GM21528 (cell line): Measurements from ENCODE around the gene MICAL1.
"Not testable (repeated sequence)": the region's sequence is repeated elsewhere in the genome, so short reads cannot be mapped to it uniquely, and the experiment has no call there.

Source experiments
- ATAC-seq: cut with Tn5 transposase; IDR thresholded peaks from one replicate; pipeline ENCODE4 v1.9.1; 2021; ENCODE audit warnings: mild to moderate bottlenecking, moderate library complexity; ENCODE audit not compliant: unreplicated experiment, low FRiP score

The MICAL1 gene

GRCh38 chr6:109477184-109477583 is 21.6 kb upstream of the MICAL1 start:
- ATAC-seq: no peak

DNA sequence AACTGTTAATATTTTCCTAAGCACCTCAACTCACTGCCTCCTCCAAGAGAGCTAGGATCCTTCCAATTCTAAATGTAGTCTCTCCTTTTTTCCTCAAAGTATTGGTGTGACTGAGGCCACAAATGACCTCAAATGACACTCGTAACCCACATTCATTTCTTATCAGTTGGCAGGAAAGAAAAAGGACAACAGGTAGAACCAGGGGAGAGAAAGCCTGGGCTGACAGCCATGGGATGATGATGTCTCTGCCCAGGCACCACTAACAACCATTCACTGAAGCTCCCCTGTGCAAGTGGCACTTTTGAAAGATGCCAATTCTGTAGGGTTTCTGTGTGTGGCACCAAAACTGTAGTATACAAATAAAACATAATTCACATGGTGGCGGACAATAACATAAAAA is 20.1 kb upstream of the MICAL1 start:
- ATAC-seq: no peak

GRCh38 chr6:109474995-109475394 is 19.4 kb upstream of the MICAL1 start:
- ATAC-seq: no peak

GRCh38 chr6:109473120-109473519 is 17.5 kb upstream of the MICAL1 start:
- no peak for ATAC-seq

- peak; percentile 57 for ATAC-seq
Measured at GRCh38 chr6:109472132-109472995, 16.8 kb upstream of the MICAL1 start.

GRCh38 chr6:109471105-109471810 is 15.7 kb upstream of the MICAL1 start:
- ATAC-seq: no peak

- no peak for ATAC-seq
Measured at GRCh38 chr6:109469591-109470189, 14.1 kb upstream of the MICAL1 start.

GRCh38 chr6:109467696-109468095 is 12.1 kb upstream of the MICAL1 start:
- ATAC-seq: no peak

- ATAC-seq: no peak
Measured at GRCh38 chr6:109466212-109466923, 10.8 kb upstream of the MICAL1 start.

GRCh38 chr6:109465772-109466171 is 10.2 kb upstream of the MICAL1 start:
- no peak for ATAC-seq

DNA sequence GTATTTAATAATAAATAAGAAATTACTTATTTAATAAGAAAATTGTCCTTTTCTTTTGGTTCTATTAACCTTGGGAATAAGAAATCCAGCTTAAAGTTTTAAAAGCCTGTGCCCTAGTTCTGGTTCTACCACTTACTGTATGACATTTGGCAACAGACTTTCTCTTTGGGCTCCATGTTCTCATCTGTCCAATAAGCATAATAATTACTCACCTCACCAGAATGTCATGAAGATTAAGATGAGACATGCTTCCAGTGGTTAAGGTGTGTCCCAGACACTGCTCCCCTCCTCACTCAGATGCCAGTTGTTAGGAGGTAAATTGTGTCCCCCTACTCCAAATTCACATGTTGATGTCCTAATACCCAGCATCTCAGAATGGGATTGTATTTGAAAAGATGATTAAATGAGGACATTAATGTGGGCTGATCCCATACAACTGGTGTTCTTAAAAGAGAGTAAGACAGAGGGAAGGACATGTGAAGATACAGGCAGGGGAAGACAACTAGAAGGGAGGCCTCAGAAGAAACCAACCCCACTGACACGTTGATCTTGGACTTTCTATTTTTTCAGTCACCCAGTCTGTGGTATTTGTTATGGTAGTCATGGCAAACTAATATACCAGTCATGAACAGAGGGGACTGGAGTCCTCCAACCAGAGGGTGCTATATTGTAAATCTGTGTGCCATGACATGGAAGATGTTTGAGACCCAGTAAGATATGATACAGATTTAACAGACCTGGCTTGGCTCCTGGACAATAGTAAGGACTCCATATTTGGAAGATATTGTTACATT is 6.4 kb upstream of the MICAL1 start:
- ATAC-seq: no peak

DNA sequence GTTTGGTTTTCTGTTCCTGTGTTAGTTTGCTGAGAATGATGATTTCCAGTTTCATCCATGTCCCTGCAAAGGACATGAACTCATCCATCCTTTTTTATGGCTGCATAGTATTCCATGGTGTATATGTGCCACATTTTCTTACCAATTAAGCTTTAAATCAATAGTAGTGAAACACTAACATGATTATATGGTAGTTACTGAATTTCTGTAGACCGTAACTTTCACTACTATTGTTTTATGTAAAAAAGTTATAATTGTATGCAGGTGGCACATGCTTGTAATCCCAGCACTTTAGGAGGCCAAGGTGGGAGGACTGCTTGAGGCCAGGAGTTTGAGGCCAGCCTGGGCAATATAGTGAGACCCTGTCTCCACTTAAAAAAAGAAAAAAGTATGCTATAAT is 5.6 kb upstream of the MICAL1 start:
- not testable (repeated sequence) for ATAC-seq

DNA sequence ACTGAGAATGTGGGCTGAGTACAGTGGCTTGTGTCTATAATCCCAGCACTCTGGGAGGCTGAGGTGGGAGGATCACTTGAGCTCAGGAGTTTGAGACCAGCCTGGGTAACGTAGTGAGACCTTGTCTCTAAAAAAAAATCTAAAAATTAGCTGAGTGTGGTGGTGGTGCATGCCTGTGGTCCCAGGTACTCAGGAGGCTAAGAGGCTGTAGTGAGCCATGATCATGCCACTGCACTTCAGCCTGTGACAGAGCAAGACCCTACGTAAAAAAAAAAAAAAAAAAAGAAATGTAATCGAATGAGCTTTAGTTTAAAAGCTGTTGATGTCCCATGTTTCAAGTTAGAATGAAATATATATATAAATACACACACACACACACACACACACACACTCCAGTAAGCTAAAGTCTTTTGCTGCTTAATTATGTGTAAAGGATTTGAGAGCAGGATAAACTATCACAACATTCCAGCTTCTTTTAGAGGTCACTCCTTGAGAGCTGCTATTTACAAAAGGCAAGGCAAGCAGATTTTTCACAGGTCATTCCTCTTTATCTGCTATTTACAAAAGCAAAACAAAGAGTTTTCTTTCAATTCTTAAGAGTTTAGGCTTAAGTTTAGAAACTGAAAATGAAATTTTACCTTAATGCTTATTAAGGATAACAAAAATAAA is 4.7 kb upstream of the MICAL1 start:
- ATAC-seq: no peak

DNA sequence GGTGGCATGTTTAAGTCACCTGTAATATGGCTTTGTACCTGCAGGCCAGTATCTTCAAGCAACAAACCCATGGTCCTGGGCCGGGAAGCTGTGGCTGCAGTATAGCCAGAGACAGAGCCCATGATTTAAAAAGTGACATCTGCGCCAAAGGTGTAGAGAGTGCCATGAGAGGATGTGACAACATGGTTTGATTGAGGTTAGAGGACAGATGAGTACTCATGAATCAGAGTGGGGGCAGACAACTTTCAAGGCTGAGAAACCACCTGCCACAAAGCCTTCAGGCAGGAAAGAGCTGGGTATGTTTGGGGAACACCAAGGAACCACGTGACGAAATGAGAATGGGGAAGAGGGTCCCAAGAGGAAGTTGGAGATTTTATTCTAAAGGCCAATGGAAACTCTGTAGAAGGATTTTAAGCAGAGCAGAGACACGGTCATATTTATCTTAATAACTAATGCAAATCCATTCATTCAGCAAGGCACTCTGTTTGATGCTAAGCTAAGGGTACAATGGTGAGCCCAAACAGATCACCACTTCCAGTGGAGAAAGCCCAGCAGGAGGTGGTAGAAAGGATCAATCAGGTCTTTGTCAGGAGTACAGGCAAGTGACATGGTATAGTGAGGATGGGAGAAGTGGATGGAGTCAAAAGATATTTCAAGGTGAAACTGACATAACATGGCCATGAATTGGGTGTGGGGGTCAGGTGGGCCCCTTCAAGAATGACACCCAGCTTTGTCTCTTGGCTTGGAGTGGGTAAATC is 3.4 kb upstream of the MICAL1 start:
- no peak for ATAC-seq

DNA sequence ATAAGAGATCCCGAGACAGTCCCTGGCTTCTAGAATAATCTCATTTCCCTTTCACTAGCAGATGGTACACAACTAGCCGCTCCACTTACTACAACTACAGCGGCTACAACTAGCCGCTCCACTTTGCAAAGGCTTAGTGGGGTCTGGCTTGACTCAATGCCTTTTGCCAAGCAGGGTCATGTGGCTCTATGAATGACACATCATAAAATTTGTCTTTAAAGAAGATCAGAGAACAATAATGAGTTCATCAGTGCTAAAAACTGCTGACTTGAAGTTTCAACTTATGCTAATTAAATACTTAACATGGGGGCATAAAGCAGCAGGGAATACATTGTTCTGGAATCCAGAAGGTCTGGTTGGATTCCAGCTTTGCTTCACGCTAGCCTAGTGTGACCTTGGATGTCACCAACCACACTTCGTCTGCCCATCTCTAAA is 2.0 kb upstream of the MICAL1 start:
- no peak for ATAC-seq

DNA sequence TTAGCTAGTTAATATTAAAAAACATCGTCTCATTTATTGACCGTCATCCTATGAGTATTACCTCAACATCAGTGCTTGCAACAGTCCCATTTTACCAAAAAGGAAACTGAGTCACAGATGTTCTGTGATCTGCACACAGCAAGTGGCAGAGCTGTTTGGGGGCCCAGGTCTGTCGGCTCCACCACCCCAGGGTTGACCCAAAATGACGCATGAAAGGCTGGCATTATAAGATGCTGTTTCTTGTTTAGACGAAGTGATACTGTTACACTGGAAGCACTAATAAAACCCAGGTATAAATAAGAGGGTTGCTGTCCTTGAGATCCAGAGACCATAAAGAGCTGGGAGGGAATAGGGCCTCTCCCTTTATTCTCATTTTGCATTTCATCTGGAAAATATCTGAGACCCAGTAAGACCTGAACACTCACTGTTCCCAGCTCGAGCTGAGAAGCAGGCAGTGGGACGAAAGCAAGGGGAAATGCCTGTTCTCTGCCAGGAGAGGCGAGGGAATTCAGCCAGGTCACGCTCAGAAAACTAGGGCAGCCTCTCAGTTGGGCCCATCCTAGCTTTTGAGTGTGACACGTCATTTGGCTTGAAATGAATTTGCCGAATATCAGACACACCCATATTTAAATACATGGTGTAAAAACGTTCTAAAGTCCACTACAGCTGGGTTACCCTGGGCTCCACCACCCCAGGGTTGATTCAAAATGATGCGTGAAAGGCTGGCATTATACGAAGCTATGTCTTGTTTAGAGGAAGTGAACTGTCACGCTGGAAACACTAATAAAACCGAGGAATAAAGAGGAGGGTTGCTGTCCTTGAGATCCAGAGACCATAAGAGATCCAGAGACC is 1.4 kb upstream of the MICAL1 start:
- no peak for ATAC-seq

DNA sequence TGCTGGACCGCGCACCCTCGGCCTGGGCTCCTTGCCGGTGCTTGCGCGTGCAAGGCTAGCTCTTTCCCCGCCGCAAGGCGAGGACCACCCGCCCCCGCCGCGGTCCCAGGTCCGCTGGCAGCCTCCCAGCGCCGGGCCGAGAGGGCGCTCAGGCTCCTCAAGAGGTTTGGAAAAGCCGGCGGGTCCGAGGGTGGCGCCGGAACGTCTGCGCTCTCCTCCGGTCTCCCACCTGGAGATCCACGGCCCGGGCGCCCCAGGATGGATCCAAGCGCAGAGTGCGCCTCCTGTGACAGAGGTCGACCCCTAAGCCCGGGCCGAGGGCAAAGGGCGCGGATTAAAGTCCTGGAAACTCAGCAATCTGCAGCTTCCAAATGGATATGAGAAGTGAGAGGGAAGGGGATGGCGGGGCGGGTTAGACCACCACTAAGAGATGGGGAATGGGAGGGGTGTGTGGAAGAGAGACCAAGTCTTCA is 575 bp upstream of the MICAL1 start:
- no peak for ATAC-seq
